Right lobe of liver (tissue), 6 donors: ENCODE data around the gene SEPTIN5. TPM values are rescaled to one million over a fixed set of nuclear protein-coding genes. Genes with fewer than 3 reads are reported as not detected.

Experiments used
- ATAC-seq, 4 donors: fragments of 200-7000 bp; cut with Tn5 transposase; one replicate each; pipeline ENCODE4 v1.9.1; 2020; ENCODE audit warnings: mild to moderate bottlenecking in 4 of 4, moderate library complexity in 4 of 4
- DNase-seq, 3 donors: peaks; one replicate each; pipeline ENCODE4 v3.0.0-alpha.2; 2020
- H3K27ac ChIP-seq, 3 donors: fragments of 200-600 bp; one replicate each; pipeline ENCODE4 v1.8.0; 2022
- H3K27me3 ChIP-seq, 2 donors: fragments of 200-600 bp; one replicate each; pipeline ENCODE4 v1.8.0; 2022
- H3K36me3 ChIP-seq, 4 donors: fragments of 200-600 bp; sonication (generic) in 1 of 4; one replicate each; pipeline versions ENCODE4 v1.5.1 to v1.8.0; 2017 to 2022; ENCODE audit warnings: control low read depth in 1 of 4
- H3K4me1 ChIP-seq, 4 donors: fragments of 200-600 bp; sonication (generic) in 1 of 4; one replicate each; pipeline versions ENCODE4 v1.5.1 to v1.8.0; 2017 to 2022; ENCODE audit warnings: control low read depth in 1 of 4
- H3K4me3 ChIP-seq, 3 donors: fragments of 200-600 bp; one replicate each; pipeline ENCODE4 v1.8.0; 2022
- H3K9me3 ChIP-seq, 4 donors: fragments of 200-600 bp; sonication (generic) in 1 of 4; one replicate each; pipeline versions ENCODE4 v1.5.1 to v1.8.0; 2017 to 2022; ENCODE audit warnings: control low read depth in 1 of 4
- POLR2A ChIP-seq: fragments of 450-650 bp; IDR thresholded peaks from one replicate; pipeline ENCODE4 v1.6.1; 2017; ENCODE audit warnings: antibody characterized with exemption, mild to moderate bottlenecking
- WGBS: methylation state at CpG from one replicate; pipeline ENCODE4 v1.1.6; 2018; ENCODE audit warnings: low coverage, low lambda C conversion rate; ENCODE audit not compliant: insufficient coverage; ENCODE audit errors: missing lambda C conversion rate; 5-methylcytosine and 5-hydroxymethylcytosine counted together
- intact Hi-C, 2 donors: fragments of 100-400 bp; cut with DNase I; formaldehyde crosslinking; loops; one replicate each; pipeline versions ENCODE4 v1.11.2 to v1.14.1; 2022
- total RNA-seq, 6 experiments: library from RNA; depleted of rRNA in 2 of 6; stranded (reverse); fragments of >200 nt in 2 of 6; fragmentation: NEBNext Ultra II Directional in 3 of 6; extraction: Animal tissue kit (Norgen Biotek cat#: 25700) in 3 of 6; gene quantifications; one replicate each; pipeline versions ENCODE4 v1.1.0 to v1.2.4, GENCODE V29; 2016 to 2023
- TF ChIP-seq, protein P1 (sequence below), 4 donors: fragments of 200-600 bp in 3 of 4; fragments of 450-650 bp in 1 of 4; IDR thresholded peaks; one replicate each; pipeline versions ENCODE4 v1.5.1 to v1.8.0; 2016 to 2022; ENCODE audit warnings: antibody characterized with exemption in 4 of 4, mild to moderate bottlenecking in 2 of 4
- donor health status: DM: no; HTN: yes; CAD: no.
- donor health status: DM: no; HTN: no; CAD: no.
- donor health status: DM: no; HTN: no; CAD: no.
- donor health status: DM: no; HTN: yes; CAD: no.
- donor health status: DM: no; HTN: yes; CAD: no.

SEPTIN5 gene
- total RNA-seq, 6 experiments from 2014 or later: 1.3 to 3.7 (median 2.1) TPM

DNA sequence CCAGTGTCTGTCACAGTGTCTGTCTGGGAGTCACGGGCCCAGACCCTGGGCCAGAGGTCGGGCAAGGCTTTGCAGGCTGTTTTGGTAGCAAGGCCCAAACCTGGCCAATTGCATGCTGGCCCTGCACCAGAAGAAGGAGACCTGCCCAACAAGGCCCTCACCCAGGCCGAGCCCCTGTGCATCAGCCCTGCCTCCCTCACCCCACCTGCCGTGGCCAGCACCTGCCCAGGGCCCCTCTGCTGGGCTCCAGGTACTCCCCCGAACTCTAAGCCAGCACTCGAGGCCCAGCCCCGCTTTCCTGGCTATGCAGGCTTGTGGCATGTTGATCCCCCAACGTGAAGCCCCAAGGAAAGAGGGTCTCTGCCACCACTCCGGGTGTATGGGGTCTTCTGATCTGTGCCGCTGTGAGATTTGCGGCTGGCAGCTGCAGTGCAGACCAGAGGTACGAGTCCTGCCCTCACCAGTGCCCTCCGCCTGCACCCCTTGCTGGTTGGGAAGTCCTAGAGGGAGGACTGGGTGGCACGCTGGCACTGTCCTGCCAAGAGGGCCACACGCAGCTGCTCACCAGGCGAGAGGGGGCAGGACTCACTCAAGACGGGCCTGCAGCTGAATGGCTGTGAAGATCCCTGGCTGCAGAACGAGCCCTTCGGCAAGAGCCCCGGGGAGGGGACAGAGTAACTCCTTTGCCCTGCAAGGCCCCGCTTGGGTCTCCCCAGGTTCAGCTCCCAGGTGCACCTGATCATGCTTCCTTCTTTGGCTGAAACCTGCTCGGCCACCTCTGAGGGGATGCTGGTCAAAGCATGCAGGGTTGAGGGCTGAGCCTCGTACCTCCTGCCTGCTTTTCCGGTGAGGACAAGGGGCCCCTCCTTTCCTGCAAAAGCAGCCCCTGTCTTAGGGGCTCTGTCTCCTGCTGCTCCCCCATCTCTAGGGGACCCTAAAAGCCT is 6.7 kb upstream of the SEPTIN5 start:
- Histone ChIP-seq H3K4me1 (no peaks in the 10 kb centered on the region), H3K27ac (no peak overlapping the region), H3K4me3 (no peak overlapping the region), H3K36me3 (no peaks in the 10 kb centered on the region), H3K9me3 (no peaks in the 10 kb centered on the region), H3K27me3 (no peaks in the 10 kb centered on the region)
- intact Hi-C loops: no loop called here
- ATAC-seq: no peak
- DNase-seq: peak in 1 of 3 donors; percentile 35
- WGBS: no CpG with 5 or more reads among the region's 24 CpGs
- no peak for TF ChIP-seq POLR2A
- TF ChIP-seq, protein P1, sequence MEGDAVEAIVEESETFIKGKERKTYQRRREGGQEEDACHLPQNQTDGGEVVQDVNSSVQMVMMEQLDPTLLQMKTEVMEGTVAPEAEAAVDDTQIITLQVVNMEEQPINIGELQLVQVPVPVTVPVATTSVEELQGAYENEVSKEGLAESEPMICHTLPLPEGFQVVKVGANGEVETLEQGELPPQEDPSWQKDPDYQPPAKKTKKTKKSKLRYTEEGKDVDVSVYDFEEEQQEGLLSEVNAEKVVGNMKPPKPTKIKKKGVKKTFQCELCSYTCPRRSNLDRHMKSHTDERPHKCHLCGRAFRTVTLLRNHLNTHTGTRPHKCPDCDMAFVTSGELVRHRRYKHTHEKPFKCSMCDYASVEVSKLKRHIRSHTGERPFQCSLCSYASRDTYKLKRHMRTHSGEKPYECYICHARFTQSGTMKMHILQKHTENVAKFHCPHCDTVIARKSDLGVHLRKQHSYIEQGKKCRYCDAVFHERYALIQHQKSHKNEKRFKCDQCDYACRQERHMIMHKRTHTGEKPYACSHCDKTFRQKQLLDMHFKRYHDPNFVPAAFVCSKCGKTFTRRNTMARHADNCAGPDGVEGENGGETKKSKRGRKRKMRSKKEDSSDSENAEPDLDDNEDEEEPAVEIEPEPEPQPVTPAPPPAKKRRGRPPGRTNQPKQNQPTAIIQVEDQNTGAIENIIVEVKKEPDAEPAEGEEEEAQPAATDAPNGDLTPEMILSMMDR (IDR thresholded peaks at IDR 0.05): no peak

DNA sequence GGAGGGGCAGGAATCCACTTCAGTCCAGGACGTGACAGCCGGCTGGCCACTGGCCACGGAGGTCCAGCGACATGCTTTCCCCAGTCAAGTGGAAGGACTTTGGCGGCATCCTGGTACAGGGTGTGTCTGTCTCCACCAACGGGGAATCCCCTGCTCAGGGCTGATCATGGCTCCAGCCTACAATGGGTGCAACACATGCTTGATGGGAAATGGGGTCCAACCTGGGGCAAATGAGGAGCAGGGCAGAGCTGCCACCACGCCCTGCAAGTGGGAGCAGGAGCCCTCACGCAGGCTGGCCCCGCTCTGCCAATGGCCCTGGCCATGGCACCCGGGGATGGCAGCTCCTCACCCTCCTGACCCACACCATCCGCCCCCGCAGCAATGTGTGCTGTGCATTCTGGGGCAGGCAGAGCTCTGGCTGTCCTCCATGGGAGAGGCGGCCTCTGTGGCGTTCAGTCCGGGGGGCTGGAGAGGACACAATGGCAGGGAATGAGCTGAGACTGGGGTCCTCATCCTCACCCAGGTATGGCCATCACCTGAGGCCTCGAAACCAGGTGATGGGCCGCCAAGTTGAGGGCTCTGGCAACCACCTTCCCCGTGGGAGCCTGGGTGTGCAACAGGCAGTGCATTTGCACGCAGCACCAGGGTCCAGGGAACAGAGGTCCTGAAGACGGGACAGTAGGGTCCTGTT is 5.8 kb upstream of the SEPTIN5 start:
- H3K27ac ChIP-seq: no peak overlapping the region
- no peaks in the 10 kb centered on the region for H3K9me3 ChIP-seq
- no peaks in the 10 kb centered on the region for H3K36me3 ChIP-seq
- H3K4me1 ChIP-seq: no peaks in the 10 kb centered on the region
- no peak for ATAC-seq
- peak in 2 of 3 donors; percentile 11 to 39 for DNase-seq
- TF ChIP-seq POLR2A: no peak
- TF ChIP-seq, protein P1 (IDR thresholded peaks at IDR 0.05): no peak
- 20% methylated on average over 2 of the region's 20 CpGs for WGBS
- intact Hi-C loops: no loop called here
- H3K4me3 ChIP-seq: no peak overlapping the region
- no peaks in the 10 kb centered on the region for H3K27me3 ChIP-seq

DNA sequence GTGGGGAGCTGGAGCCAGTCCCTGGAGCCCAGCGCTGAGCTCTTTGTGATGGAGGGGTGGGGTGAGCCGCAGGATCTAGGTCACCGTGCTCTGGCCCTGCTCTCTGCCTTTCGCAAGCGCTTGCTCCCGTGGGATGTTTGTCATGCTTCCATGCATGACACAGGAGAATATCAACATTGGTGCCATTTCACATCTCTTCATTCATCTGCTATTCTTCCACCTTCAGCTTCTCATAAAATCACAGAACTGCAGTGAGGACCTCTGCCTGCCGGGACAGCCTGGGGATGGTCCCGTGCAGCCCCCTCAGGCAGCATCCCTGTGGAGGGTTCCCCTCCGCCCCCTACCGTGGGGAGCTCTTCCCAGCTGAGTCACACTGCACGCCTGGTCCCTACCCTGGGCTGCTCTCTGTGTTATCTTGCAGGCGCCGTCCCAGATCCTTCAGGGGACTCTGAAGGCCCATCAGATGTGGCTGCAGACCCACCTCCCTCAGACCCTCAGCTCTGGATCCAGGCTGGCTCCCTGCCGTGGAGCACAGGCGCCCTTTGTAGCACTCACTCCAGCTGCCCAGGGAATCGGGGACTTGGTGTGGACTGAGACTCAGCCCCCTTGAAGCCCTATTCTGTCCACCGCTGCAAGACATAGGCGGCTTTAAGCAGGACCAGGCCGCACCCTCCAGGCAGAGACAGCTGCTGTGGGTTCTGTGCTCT is 5.1 kb upstream of the SEPTIN5 start:
- ATAC-seq: no peak
- H3K27me3 ChIP-seq: no peaks in the 10 kb centered on the region
- no peak overlapping the region for H3K4me3 ChIP-seq
- H3K27ac ChIP-seq: no peak overlapping the region
- no peak for TF ChIP-seq POLR2A
- TF ChIP-seq, protein P1 (IDR thresholded peaks at IDR 0.05): no peak
- no peaks in the 10 kb centered on the region for H3K9me3 ChIP-seq
- DNase-seq: peak in 1 of 3 donors; percentile 19
- H3K36me3 ChIP-seq: no peaks in the 10 kb centered on the region
- intact Hi-C loops: no loop called here
- 42% methylated on average over 5 of the region's 19 CpGs for WGBS
- H3K4me1 ChIP-seq: no peaks in the 10 kb centered on the region

DNA sequence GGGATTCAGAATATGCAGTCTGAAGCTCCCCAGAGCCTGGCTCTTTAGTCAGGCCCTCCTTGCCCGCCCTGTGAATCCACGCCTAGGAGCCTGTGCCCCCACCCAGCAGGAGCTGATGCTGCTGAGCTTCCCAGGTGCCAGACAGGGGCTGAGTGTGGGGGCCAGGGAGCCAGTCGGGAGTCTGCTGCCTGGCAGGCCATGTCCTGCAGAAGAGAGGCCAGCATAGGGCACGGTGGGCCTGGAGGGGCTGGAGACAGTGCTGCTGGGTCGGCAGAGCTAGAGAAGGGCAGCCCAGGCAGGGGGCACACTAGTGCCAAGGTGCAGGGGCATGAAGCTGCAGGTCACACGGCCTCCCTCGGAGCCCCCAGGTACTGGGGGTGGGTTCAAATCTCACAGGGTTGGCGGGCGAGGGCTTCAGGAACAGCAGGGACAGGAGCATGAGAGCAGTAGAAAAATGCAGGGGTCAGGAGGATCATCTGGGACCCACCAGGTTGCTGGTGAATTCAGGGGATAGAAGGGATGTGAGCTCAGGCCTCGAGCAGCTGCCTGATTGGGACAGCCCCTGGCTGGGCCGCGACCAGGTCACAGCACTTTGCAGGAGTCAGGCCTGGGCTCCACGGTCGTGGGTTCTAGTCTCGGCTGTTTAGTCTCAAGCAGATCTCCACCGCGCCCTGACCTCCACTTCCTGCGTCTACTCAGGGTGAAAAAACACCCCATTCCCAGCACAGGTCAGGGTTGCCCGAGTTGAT is 4.1 kb upstream of the SEPTIN5 start:
- Histone ChIP-seq H3K27me3 (no peaks in the 10 kb centered on the region), H3K9me3 (no peaks in the 10 kb centered on the region), H3K4me1 (peaks cover 0 to 5% (median 0%) of the 10 kb centered on the region in 4 donors), H3K4me3 (no peak overlapping the region), H3K36me3 (no peaks in the 10 kb centered on the region), H3K27ac (no peak overlapping the region)
- ATAC-seq (no peak), DNase-seq (peak in 1 of 3 donors; percentile 49)
- TF ChIP-seq, protein P1 (IDR thresholded peaks at IDR 0.05): no peak
- TF ChIP-seq POLR2A: no peak
- intact Hi-C loops: no loop called here
- 85% methylated on average over 4 of the region's 19 CpGs for WGBS
